Stimulated activated CD4-positive, alpha-beta T cell treated with anti-CD3 and anti-CD28 coated beads, Interleukin-15, amount 100 ng/mL, for 24 hours (primary cell): Measurements from ENCODE around the gene MCTP2.
"Not testable (repeated sequence)": the region's sequence is repeated elsewhere in the genome, so short reads cannot be mapped to it uniquely, and the experiment has no call there.

ENCODE experiments used
- DNase-seq: peaks from one replicate; pipeline ENCODE4 v3.0.0-alpha.2; 2020

MCTP2 gene

DNA sequence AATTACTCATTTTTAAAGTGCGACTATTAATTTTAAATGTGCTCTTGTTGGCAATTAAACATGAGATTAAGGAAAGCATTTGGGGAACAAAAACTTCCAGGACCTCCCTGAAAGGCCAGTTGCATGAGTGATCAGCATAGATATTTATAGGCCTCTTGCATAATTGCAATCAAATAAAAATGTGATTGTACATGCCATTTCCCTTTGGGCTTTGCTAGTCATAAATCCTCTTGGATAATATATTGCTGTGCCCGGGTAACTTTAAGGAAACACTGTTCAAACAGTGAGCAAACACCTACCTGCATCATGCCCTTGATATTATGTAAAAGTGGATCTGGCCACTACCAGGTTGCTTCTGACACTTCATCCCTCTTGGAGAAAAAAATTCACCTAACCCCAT, 239.1 kb downstream of the MCTP2 start:
- DNase-seq, result no peak

- no peak for DNase-seq
These were observed 245.3 kb downstream of the MCTP2 start for GRCh38 chr15:94476686-94477085.

DNA sequence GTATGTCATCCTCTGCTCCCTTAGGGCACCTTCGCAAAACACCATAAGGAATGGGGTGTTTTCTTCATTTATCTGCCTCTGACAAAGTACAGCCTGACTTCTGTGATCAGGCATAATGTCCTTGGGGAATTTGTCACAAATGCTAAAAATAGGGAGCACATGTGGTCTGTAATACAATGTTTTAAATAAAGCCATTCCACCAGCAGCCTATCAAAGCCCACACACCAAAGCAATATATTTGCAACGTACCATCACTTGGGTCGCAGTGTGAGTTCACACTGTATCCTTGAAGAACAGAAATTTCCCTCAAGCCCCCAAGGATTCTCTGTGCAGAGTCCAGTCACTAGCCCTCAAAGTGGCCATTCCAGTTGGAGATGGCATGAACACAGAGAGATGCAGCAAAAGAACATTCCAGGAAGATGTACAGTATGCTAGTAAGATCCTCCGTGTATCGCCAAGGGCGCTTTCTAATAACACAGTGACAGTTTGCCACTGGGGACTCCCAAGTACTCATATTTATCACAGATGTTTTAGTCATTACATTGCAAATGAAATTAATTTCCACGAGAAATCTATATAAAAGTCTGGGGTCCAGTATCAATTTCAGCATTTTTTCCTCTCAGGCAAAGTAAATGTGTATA, 246.7 kb downstream of the MCTP2 start:
- DNase-seq, result no peak

DNA sequence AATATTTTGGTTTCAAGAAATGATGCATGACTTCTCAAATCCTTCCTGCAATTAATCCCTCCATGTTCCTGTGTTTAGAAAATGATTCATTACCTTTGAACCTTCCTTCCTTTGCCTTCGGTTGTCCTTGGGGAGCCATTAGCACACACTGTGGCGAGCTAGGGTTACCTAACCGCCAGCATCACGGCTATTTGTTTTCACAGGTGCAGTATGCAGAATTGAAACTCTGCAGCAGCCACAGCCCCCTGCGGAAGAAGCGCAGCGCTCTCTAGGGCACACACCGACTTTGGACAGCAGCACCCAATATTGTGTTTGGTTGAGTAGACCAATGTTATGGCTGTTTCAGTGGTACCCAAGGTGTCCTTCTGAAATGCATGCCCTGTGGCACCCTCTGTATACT, 247.4 kb downstream of the MCTP2 start:
- no peak for DNase-seq

DNA sequence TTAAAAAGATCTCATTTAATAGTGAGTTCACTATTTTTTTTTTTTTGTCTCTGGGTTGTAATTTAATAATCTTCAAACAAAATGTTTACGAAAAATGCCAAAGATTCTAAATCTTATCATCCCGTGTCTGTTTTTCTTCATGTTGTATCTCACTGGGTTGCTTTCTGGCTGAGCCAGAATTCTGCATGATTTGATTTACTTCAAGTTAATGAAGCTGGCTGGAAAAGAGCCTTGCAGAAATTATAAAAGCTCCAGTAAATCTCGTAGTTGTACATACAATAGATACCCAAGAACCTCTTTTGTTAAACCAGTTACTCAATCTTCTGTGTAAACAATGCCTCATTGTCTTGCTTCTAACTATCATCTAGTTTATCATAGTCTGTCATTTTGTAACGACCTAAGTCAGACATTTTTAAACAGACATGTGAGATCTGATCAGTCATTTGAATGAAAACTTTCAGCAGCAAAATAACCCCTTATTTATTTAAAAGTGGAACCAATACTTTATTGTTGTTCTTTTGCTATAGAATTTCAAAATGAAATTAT, 249.0 kb downstream of the MCTP2 start:
- DNase-seq, result no peak

GRCh38 chr15:94485148-94485719, 253.9 kb downstream of the MCTP2 start:
- no peak for DNase-seq

DNA sequence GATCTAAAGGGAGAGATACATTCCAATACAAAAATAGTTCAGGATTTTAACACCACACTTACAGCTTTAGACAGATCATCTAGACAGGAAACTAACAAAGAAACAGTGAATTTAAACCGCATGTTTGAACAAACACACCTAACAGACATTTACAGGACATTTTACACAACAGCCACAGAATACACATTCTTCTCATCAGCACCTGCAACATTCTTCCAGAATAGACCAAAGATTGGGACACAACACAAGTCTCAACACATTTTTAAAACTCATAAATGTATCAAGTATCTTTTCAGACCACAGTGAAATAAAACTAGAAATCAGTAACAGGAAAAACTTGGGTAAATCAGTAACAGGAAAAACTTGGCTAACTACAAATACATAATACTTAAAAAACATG, 256.3 kb downstream of the MCTP2 start:
- no peak for DNase-seq

GRCh38 chr15:94493176-94493575, 261.8 kb downstream of the MCTP2 start:
- DNase-seq, result no peak

- not testable (repeated sequence) for DNase-seq
These were observed 262.2 kb downstream of the MCTP2 start for GRCh38 chr15:94493586-94493985.

DNA sequence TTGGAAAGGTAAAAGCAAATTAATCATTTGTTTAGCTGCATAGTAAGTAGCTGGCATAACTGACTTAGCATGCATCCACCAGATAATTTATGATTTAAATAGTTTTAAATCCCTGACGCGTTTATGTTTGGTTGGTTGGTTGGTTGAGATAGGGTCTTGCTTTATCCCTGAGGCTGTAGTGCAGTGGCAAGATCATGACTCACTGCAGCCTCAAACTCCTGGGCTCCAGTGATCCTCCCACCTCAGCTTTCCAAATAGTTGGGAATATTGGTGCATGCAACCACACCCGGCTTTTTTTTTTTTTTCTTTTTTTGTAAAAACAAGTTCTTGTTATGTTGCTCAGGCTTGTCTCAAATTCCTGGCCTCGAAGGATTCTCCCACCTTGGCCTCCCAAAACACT, 263.4 kb downstream of the MCTP2 start:
- no peak for DNase-seq

GRCh38 chr15:94503293-94503692, 271.9 kb downstream of the MCTP2 start:
- DNase-seq, result no peak

GRCh38 chr15:94509259-94509658, 277.9 kb downstream of the MCTP2 start:
- no peak for DNase-seq

GRCh38 chr15:94522125-94522524, 290.8 kb downstream of the MCTP2 start:
- no peak for DNase-seq

GRCh38 chr15:94523873-94524272, 292.5 kb downstream of the MCTP2 start:
- no peak for DNase-seq

DNA sequence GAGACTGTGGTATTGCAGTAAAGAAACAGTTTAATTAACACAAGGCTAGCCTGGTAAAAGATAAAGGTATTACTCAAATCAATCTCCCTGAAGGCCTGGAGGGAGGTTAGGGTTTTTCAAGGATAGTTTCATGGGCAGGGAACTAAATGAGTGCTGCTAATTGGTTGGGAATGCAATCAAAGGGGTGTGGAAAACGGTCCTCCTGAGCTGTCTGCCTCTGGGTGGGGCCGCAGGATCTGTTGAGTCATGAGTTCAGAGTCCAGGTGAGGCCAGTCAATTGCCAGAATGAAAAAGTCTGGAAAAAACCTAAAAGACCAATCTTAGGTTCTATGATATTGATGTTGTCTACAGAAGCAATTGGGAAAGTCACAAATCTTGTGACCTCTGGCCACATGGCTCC, 293.2 kb downstream of the MCTP2 start:
- no peak for DNase-seq

- no peak for DNase-seq
These were observed 294.8 kb downstream of the MCTP2 start for GRCh38 chr15:94526071-94526689.

DNA sequence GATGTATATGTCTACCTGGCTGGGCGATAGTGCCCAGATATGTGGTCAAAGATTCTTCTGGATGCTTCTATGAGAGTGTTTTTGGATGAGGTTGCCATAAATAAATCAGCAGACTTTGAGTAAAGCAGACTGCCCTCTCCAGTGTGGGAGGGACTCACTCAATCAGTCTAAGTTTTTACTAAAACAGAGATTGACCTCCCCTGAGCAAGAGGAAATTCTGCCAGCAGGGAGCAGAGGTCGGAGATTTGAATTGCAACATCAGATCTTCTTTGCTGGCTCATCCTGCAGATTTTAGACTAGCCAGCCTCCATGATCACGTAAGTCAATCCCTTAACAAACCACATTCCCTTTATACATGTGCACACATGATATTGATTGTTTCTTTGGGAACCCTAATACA, 300.9 kb downstream of the MCTP2 start:
- no peak for DNase-seq
